Adipocyte (in vitro differentiated cells): ENCODE measurements around the gene SMIM23.

ENCODE experiments used
- DNase-seq: peaks from one replicate; pipeline ENCODE4 v3.0.0-alpha.2; 2015; ENCODE audit warnings: low read depth
- H3K27me3 ChIP-seq: replicated peaks from 2 replicates; pipeline ENCODE4 v1.7.0; 2013; ENCODE audit warnings: mild to moderate bottlenecking, low read length, moderate library complexity; ENCODE audit not compliant: control insufficient read depth, insufficient read depth
- H3K36me3 ChIP-seq: 2 replicates; pipeline ENCODE4 v1.7.0; 2013; ENCODE audit warnings: low read length, mild to moderate bottlenecking, moderate library complexity; ENCODE audit not compliant: control insufficient read depth, insufficient read depth, severe bottlenecking
- H3K4me1 ChIP-seq: 2 replicates; pipeline ENCODE4 v1.7.0; 2013; ENCODE audit warnings: mild to moderate bottlenecking, low read length, moderate library complexity; ENCODE audit not compliant: control insufficient read depth, insufficient read depth
- H3K4me3 ChIP-seq: 2 replicates; pipeline ENCODE4 v1.7.0; 2013; ENCODE audit warnings: mild to moderate bottlenecking, low read length, moderate library complexity
- H3K9ac ChIP-seq: 2 replicates; pipeline ENCODE4 v1.7.0; 2013; ENCODE audit warnings: mild to moderate bottlenecking, low read length, moderate library complexity
- H3K9me3 ChIP-seq: 2 replicates; pipeline ENCODE4 v1.7.0; 2013; ENCODE audit warnings: mild to moderate bottlenecking, low read length, moderate library complexity; ENCODE audit not compliant: control insufficient read depth

SMIM23 gene

DNA sequence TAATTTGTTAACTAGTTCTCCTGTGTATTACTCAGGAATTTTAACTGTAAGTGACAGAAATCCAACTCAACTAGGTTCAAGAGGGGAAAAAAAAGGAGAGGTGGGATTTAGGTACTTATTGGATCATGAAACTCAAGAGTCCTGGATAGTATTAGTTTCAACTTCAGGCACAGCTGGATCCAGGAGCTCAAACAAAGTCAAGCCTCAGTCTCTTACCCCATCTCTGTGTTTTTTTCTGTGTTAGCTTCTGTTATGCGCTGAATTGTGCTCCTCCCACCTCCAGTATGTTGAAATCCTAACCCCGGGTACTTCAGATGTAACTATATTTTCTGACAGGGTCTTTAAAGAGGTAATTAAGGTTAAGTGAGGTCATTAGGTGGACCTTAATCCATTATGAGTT is 53.5 kb downstream of the SMIM23 start:
- no peak overlapping the region for H3K4me3 ChIP-seq
- H3K9ac ChIP-seq = no peak overlapping the region
- peaks cover 10% of the 10 kb centered on the region for H3K4me1 ChIP-seq
- no peak for DNase-seq
- H3K36me3 ChIP-seq = no peaks in the 10 kb centered on the region
- H3K27me3 ChIP-seq = peaks cover 6% of the 10 kb centered on the region
- H3K9me3 ChIP-seq = no peaks in the 10 kb centered on the region

DNA sequence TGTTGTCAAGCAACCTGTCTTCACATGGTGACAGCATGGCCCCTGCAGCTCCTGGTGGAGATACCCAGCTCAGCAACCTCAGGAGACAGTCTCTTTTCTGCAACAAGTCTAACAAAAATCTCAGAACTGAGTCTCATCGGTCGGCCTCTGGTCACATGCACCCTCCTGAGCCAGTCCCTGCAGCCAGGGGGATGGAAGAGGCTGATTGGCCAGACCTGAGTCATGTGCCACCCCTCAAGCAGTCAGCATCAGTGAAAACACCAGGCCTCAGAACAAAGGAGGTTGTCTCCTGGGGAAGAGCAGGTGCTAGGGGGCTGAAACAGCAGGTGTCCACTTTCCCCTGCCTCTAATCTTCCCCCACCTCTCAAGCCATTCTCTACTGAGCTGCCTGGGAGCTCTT is 54.4 kb downstream of the SMIM23 start:
- H3K36me3 ChIP-seq = no peaks in the 10 kb centered on the region
- peaks cover 6% of the 10 kb centered on the region for H3K27me3 ChIP-seq
- peaks cover 10% of the 10 kb centered on the region for H3K4me1 ChIP-seq
- no peak overlapping the region for H3K4me3 ChIP-seq
- no peak for DNase-seq
- H3K9me3 ChIP-seq = no peaks in the 10 kb centered on the region
- H3K9ac ChIP-seq = no peak overlapping the region
